C4-2B (cell line): ENCODE data around the gene WDTC1.
A peak's percentile ranks its signal among the peaks of the same experiment; 100 is the strongest.

Experiments
- H3K27ac ChIP-seq: fragments of 450-650 bp; 2 replicates; pipeline ENCODE4 v1.5.1; 2017
- CTCF ChIP-seq: fragments of 450-650 bp; conservative IDR thresholded peaks from 2 replicates; pipeline ENCODE4 v1.5.1; 2017; ENCODE audit warnings: mild to moderate bottlenecking
- ZFX ChIP-seq: fragments of 450-650 bp; IDR thresholded peaks from 2 replicates; pipeline ENCODE4 v1.6.1; 2017

The WDTC1 gene

DNA sequence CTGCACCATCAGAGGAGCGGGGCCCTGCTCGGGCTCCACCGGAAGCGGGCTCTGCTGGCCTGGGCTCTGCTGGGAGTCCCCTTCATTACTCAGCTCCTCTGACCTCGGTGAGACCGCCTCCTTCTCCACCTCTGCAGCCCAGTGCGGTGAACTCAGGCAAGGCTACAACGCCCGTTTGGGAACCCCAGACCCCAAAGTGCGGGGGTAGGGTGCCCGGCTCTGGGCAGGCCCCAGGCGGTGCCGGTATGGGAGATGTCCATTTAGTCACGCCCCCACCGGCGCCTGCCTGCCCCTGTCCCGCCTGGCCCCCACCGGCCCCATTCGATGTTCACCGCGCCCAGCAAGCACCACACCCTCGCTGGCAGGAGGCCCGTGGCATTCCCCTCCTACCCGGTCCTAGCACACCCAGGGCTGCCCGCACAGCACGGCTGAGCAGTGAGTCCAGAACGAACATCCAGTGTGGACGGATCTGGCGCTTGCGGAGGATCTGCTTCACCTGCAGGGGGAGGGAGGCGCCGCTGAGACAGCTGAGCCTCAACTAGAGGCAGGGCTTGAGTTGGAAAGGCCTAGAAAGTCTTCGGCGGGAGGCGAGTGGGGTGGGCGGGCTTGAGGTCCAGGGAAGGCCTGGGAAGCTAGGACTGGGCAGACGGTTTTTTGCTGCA is 122.3 kb downstream of the WDTC1 start:
- no peak overlapping the region for H3K27ac ChIP-seq

GRCh38 chr1:27357281-27358037 is 123.0 kb downstream of the WDTC1 start:
- TF ChIP-seq ZFX (no peak; the same call in 1 of the 2 replicates), CTCF (peak; percentile 97)
- no peak overlapping the region for H3K27ac ChIP-seq

More for the DNA sequence above, 122.3 kb downstream of the WDTC1 start:
- no peak for TF ChIP-seq CTCF
